Epithelial cell of prostate (primary cell): ENCODE data around the gene SYT5.
"Not testable (repeated sequence)": the region's sequence is repeated elsewhere in the genome, so short reads cannot be mapped to it uniquely, and the experiment has no call there.

Experiments used
- DNase-seq: peaks from one replicate; pipeline ENCODE4 v3.0.0-alpha.2; 2011; ENCODE audit warnings: low read depth, low spot score
- H3K27ac ChIP-seq: fragments of 450-650 bp; 2 replicates; pipeline ENCODE4 v1.5.1; 2017; ENCODE audit warnings: mild to moderate bottlenecking

The SYT5 gene

DNA sequence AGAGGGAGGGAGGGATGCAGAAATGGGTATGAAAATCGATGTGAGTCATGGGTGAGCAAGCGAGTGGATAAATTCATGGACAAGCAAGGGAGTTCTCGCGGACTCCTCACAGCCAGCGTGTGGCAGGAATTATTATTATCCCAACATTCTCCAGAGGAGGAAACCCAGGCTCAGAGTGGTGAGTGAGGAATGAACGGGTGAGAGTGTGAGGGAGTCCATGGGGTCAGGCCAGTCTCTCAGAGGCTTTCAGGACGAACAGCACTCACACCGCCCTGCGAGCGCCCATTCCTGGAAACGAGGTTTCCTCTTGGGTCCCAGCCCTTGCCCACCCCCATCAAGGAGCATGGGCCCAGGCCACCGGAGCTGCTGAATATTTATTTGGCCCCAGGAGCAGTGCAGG, 7.3 kb downstream of the SYT5 start:
- no peak for DNase-seq
- H3K27ac ChIP-seq: peak overlapping the region; percentile 80

DNA sequence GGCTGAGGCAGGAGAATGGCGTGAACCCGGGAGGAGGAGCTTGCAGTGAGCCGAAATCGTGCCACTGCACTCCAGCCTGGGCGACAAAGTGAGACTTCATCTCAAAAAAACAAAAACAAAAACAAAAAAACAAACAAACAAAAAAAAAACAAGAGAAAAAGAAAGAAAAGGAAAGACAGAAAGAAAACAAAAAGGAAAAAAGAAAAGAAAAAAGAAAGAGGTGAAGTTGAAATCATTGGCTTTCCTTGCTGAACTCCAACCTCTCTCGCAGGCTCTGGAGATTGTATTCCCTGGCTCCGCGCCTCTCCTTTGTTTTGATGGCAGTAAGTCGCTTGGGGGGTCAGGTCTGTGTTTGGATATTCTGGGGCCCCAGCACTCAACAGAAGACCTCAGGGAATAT, 7.8 kb downstream of the SYT5 start:
- not testable (repeated sequence) for DNase-seq
- peak overlapping the region; percentile 80 for H3K27ac ChIP-seq

DNA sequence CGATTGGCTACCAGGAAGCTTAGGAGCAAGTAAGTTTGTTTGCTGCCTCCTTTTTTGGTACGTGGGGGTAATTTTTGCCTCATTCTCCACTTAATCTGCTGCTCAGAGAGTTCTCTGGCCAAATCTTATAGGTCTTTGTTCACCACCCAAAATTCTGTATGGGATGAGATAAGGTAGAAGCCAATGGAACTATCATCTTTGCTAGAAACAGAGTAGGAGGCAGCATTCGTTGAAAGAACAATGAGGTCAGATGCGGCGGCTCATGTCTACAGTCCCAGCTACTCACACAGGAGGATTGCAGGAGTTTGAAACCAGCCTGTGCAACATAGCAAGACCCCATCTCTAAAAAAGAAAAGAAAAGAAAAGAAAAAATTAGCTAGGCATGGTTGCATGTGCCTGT, 8.6 kb downstream of the SYT5 start:
- H3K27ac ChIP-seq: no peak overlapping the region
- no peak for DNase-seq

DNA sequence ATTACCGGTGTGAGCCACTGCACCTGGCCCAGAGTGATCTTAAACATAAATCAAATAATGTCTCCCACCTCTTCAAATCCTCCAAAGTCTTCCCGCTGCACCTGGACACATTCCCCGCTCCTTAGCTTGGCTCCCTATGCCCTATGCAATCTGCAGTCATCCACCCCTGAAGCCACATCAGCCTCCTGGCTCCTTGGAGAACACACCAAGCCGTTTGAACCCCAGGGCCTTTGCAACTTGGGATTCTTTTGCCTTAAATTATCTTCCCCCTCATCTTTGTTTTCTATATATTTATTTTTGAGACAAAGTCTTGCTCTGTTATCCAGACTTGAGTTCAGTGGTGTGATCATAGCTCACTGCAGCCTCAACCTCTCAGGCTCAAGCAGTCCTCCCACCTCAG, 11.0 kb downstream of the SYT5 start:
- DNase-seq: no peak

DNA sequence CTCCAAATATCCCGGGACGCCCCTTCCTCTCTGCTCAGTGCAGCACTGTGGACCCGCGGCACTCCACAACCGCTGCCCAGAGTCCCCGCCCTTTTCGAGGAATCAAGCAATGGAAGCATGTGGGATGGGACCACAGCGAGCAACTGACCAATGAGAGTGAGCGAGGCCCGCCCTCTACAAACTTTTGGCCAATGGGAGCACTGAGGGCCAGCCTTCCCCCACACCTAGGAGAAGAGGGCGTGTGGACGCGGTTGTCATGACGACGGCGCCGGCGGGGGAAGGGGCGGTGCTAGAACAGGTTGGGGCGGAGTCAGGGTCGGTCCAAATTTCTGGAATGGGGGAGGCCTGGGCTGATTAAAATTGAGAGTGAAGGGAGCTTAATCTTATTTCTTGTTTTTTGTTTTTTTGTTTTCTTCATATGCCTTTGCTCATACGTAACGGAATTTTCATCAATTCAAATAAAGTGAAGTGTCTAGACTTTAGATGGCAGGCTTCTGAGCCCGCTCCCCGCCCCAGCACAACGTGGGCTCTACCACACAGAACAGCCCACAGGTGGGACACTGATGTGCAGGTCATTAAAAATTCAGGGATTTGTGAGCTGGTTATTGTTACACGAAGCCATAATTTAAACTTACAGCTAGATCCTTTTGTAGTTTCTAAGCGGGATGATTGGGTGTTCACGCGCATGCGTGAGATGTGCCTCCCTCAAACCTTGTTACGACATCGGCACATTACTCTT, 13.4 kb downstream of the SYT5 start, which contains the start of gene DNAAF3:
TSS of gene DNAAF3 (minus strand) at position 84 of the 739 bp plus-strand sequence. CDS start 200 bp downstream, outside the sequence.
- peak within 1 kb of the TSS; percentile 68 for H3K27ac ChIP-seq
- DNase-seq: peak; percentile 92

More for the DNA sequence above, 11.0 kb downstream of the SYT5 start:
- H3K27ac ChIP-seq: no peak overlapping the region

DNA sequence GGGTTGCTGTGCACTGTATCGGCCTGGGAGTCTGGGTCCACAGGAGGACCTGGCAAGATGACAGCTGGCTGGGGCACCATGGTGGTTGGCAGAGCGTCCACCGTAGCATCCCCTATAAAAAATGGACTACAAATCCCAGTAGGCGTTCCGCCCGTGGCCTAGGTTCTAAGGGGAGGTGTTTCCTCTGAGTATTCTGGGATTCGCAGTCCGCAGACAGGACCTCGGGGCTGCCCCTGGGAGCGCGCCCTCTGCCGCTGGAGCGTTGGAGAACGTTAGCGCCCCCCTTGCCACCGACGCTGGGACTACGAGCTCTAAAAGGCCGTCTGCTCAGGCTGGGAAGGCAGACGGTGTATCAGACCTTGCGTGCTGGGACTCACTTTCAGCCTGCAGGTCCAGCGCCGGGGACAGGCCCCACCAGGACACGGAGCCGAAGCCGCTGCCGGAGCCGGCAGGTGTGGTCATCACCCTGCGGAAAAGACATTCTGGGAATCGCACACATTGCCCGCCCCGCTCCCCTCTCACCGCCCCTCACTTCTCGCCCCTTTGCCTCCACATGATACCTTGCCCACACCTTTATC, 14.0 kb downstream of the SYT5 start:
- DNase-seq: no peak
- no peak overlapping the region for H3K27ac ChIP-seq

DNA sequence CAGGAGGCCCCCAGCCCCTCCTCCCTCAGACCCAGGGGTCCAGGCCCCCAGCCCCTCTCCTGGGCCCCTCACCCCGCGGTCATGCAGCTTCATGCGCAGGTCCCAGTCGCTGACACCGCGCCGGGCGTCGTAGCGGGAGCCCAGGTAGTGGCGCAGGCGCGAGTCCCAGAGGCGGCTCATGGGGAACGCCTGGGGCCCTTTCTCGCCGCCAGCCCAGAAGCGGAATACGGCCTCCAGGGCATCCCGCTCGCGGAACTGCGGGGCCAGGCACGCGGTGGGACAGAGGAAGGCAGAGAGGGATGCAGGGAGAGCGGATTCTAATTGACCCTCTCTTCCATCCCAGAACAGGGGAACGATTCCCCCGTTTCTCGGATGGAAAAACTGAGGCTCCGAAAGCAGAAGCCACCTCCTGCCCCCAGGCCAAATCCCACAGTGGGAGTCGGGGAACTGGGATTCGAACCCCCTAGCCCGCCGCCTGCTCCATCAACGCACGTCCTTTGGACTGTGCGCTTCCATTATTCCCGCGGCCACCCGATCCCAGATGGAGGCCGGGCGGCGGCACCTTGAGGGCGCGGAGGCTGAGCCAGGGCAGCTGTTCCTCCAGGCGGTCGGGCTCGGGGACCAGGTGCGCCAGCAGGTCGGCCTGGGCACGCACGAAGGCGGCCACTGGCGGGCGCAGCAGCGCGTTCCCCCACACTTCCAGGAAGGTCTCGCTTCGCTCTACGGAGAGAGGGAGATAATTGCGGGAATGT, 18.3 kb downstream of the SYT5 start:
- no peak for DNase-seq
- no peak overlapping the region for H3K27ac ChIP-seq

DNA sequence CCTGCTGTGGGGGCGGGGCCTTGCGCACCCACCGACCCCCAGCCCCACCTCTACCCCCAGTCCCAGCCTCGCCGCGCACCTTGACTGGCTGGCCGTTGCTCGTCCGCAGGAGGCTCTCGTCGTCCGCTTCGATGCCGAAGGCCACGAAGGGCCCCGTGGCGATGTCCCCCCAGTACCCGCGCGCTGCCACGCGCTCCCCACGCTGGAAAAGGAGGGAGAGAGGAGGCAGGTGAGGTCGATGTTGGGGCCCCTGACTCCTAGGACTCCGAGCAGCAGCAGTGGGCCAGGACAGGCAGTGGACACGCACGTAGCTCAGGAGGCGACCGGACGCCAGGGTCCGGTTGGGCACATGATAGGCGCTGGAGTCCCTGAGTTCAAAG, 19.1 kb downstream of the SYT5 start:
- no peak for DNase-seq
- H3K27ac ChIP-seq: no peak overlapping the region

DNA sequence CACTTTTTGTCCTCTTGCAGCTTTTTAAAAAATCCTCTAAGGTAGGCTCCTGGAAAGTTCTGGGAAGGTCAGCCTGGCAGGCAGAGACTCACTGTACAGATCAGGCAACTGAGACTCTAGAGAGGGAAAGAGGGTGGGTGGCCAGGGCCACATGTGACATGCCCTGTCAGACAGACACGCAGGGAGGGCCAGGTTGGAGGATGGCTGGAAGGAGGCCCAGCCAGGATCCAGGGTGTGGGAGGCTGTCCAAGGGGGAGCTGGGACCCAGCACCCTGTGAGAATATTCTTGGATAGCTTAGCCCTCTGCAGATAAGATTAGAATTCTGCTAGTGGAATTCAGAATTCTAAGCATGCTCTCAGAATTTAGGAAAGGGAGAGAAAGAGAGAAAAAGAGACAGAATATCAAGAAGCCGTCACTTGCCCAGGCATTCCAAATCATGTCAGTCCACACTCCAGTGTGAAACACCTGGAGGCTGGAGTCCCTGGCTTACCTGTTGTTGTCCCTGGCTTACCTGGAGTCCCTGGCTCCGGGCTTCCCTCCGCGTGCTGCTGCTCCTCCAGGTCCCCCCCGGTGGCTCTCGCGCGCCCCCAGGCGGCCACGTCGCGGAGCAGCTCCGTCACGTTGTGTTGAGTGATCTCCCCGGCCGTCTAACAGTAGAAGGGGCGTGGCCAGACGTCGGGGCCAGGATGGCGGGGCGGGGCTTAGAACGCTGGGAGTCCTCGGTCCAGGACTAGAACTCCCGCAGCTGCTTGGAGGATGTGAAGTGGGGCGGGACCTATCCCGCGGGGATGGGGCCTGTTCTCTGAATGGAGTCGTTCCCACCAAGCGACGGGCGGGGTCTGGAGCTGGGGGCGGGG, 19.7 kb downstream of the SYT5 start:
- H3K27ac ChIP-seq: no peak overlapping the region
- DNase-seq: no peak

DNA sequence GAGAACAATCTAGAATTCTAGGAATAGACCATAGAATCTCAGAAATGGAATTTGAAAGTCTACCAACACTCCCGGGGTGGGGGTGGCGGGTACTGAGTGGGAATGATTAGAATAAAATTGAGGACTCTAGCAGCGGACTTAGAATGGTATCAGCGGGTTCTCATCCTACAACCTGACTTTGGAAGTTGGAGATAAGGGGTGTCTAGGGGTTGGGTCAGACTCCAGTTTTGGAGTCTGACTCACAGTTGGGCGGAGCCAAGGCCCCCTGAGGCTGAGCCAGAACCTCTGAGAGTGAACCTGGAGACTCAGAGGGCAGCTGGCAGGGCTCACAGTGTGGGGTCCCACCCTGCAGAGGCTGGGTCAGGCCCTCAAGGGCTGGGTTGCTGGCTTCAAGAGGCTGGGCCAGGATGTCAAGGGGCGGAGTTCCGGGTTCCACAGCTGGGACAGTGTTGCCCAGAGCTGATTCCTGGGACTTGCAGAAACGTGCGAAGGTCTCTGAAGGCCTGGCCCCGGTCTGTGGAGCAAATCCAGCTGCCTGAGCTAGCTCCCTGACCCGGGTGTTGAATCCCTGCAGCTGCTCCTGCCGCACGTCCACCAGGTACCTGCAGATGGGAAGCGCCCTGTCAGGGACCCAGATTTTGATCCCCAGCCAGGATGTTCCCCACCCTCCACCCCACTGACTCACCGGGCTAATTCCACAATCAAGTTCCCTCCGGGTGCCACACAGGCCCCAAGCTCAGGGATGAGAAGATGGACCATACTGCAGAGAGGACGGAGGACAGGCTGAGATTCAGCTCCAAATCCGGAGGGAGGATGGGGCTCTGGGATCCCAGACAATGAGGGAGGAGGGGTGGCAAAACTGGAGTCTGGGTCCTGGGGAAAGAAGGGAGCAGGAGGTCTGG, 21.0 kb downstream of the SYT5 start:
- no peak for DNase-seq
- H3K27ac ChIP-seq: no peak overlapping the region

DNA sequence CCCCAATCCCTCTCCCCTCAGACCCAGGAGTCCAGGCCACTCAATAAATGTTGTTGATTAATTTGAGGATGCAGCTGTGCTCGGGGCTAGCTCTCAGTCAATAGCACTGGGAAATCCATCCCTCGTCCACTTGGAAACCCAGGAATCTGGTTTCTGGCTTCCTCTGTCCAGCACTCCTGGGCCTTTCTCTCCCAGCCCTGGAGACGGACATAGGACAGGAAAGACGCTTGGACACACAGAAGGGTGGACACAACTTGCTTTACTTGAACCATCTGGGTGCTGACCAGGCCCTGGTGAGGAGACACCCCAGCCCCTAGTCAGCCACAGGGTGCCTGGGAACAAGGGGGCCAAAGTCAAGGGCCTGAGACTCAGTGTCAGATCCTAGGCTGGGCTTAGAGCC, 21.7 kb downstream of the SYT5 start:
- no peak overlapping the region for H3K27ac ChIP-seq
- no peak for DNase-seq

DNA sequence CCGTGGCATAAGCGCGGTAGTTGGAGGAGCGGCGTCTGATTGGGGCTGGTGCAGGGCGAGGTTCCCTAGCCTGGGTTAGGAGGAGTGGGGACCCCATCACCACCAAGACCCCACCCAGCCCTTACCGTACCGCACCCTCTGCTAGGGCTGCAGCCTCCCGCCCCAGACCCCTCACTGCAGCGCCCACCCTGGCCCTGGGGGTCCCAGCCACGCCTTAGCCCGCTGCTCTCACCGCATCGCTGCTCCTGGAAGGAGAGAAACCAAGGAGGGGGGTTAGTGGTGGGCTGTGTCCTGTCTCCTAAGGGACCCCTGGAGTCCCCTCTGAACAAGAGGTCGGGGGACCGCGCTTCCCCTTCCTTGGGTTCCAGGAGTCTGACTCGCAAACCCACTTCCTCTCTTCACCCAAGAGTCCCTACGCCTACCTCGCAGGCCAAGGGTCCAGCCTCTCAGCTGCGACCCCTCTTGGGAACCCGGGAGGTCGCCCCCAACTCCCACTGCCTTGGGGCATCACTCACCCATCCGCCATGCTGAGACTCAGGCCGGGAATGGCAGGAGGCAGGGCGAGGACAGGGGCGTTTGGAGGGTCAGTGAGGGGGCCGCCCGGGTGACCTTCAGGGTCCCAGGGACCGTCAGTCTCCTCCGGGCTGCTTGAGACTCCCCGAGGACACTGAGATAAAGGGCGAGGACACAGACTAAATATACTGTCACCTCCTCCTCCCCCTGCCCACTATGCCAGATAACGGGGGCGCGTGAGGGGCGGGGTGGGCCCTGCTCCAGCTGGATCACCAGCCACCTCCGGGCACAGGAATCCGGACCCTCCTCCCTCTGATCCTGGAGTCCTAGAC, 22.8 kb downstream of the SYT5 start, which contains the start of gene TNNI3:
TSS of gene TNNI3 (minus strand) at position 669 of the 845 bp plus-strand sequence. CDS start at position 526, 143 bp downstream.
- no peak for DNase-seq

DNA sequence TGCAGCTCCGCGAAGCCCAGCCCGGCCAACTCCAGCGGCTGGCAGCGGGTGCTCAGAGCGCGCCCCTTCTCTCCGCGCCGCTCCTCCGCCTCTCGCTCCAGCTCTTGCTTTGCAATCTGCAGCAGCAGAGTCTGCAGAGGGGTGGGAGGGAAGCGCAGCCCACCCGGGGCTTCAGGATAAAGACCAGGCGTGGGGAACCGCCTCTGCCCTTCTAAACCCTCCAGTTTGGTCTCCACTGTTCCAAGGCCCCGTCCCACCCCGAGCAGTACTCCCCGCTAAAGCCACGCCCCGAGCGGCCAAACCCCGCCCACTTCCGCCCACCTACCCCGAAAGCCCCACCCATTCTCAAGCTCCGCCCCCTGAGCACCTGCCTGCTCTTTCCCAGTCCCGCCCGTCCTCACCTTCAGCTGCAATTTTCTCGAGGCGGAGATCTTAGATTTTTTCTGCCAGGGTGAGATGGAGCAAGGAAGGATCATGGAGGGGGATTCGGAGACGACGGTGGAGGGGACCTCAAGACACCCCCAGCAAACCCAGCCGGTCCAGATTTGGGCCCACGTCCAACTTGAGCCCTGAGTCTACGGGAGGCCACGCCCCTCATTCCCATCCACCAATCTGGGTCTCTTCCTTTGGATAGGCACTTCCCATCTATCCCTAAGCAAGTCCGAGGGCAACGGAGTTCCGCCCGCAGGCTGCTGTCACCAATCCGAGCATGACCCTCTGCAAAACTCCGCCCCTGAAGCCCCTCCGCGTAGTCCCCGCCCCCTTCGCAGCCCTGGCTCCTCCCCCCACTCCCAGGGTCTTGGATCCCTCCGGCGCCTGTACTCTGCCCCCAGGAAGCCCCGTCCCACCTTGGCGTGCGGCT, 23.7 kb downstream of the SYT5 start:
- H3K27ac ChIP-seq: no peak overlapping the region
- DNase-seq: no peak

More for the DNA sequence above, 22.8 kb downstream of the SYT5 start, which contains the start of gene TNNI3:
- H3K27ac ChIP-seq: no peak within 1 kb of the TSS

DNA sequence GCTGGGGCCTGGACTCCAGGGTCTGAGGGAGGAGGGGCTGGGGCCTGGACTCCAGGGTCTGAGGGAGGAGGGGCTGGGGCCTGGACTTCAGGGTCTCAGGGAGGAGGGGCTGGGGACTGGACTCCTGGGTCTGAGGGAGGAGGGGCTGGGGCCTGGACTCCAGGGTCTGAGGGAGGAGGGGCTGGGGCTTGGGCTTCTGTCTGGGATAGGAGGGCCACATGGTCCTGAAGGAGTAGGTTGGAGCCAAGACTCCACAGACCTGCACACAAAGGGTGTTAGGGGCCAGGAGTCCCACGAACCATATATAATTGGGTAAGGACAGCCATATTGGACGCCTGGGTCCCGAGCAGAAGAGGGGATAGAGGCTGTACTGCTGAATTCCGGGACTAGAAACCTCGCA, 24.3 kb downstream of the SYT5 start:
- not testable (repeated sequence) for H3K27ac ChIP-seq, DNase-seq

DNA sequence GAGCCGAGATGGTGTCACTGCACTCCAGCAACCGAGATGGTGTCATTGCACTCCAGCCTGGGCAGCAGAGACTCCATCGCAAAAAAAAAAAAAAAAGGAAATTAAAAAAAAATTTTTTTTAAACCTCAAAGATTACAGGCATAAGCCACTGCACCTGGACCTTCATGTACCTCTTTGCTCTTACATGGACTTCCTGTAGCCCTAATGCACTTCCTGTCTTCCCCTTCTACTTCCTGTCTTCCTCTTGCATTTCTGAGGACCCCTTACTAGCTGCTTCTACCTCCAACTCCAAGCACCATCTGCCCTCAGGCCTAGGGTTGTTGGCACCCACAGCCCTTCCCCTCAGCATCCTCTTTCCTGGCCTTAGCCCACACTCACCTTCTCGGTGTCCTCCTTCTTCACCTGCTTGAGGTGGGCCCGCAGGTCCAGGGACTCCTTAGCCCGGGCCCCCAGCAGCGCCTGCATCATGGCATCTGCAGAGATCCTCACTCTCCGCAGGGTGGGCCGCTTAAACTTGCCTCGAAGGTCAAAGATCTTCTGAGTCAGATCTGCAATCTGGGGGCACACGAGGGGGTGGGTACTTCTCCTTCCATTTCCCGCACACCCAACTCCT, 26.3 kb downstream of the SYT5 start:
- DNase-seq: no peak
- H3K27ac ChIP-seq: no peak overlapping the region

DNA sequence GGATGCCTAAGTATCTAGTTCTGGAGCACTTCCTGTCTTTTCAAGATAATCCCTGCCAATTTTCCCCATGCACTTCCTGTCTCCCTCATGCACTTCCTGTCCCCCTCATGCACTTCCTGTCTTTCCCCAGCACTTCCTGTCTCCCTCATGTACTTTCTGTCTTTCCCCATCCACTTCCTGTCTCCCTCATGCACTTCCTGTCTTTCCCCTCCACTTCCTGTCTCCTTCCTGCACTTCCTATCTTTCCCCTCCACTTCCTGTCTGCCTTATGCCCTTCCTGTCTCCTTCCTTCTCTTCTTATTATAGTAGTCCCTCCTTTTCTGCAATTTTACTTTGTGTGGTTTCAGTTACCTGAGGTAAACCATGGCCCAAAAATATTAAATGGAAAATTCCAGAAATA, 28.1 kb downstream of the SYT5 start:
- no peak overlapping the region for H3K27ac ChIP-seq

More for the DNA sequence above, 28.1 kb downstream of the SYT5 start:
- no peak for DNase-seq
